Mesodermal cell (in vitro differentiated cells): ENCODE measurements around the gene SPDEF.

Source experiments
- H3K27ac ChIP-seq: 2 replicates; pipeline ENCODE4 v1.7.0; 2013; ENCODE audit warnings: mild to moderate bottlenecking, low read depth, low read length, moderate library complexity; ENCODE audit not compliant: severe bottlenecking
- H3K36me3 ChIP-seq: 2 replicates; pipeline ENCODE4 v1.7.1; 2013; ENCODE audit warnings: mild to moderate bottlenecking, low read length, moderate library complexity; ENCODE audit not compliant: control insufficient read depth, insufficient read depth
- H3K4me1 ChIP-seq: one replicate; pipeline ENCODE4 v1.7.1; 2013; ENCODE audit warnings: mild to moderate bottlenecking, low read length; ENCODE audit not compliant: insufficient read depth, control insufficient read depth, poor library complexity, severe bottlenecking
- H3K4me3 ChIP-seq: 2 replicates; pipeline ENCODE4 v1.7.0; 2013; ENCODE audit warnings: low read length, control low read depth, mild to moderate bottlenecking; ENCODE audit not compliant: insufficient read depth, poor library complexity, severe bottlenecking; ENCODE audit errors: extremely low read depth
- H3K9me3 ChIP-seq: 2 replicates; pipeline ENCODE4 v1.7.1; 2013; ENCODE audit warnings: mild to moderate bottlenecking, low read length, moderate library complexity; ENCODE audit not compliant: control insufficient read depth
- WGBS, 2 experiments: methylation state at CpG; one replicate each; pipeline ENCODE4 v1.1.5; 2013; ENCODE audit warnings: missing lambda C conversion rate in 2 of 2; ENCODE audit not compliant: insufficient coverage in 2 of 2; 5-methylcytosine and 5-hydroxymethylcytosine counted together

The SPDEF gene

DNA sequence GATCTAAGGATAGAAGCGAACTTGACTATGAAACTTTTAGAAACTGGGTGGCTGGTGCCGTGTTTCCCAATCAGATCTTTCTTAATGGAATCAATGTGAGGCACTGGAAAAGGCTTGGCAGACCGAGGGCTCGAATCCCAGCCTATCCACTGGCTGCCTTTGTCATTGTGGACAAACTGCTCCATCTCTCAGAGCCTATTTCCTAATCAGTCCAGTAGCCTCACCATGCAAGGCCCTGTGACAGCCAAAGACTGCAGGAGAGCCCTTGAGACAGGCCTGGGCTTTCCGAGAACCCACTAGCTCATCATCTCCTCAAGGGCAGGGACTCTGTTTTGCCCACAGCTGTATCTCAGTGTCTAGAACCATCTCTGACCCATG is 43.4 kb downstream of the SPDEF start:
- WGBS, 2 experiments, result 88 to 94% methylated on average over 5 of the region's 5 CpGs
- H3K9me3 ChIP-seq, result peaks cover 6% of the 10 kb centered on the region
- no peak overlapping the region for H3K27ac ChIP-seq
- peaks cover 6% of the 10 kb centered on the region for H3K4me1 ChIP-seq
- H3K36me3 ChIP-seq, result no peaks in the 10 kb centered on the region
- no peak overlapping the region for H3K4me3 ChIP-seq

DNA sequence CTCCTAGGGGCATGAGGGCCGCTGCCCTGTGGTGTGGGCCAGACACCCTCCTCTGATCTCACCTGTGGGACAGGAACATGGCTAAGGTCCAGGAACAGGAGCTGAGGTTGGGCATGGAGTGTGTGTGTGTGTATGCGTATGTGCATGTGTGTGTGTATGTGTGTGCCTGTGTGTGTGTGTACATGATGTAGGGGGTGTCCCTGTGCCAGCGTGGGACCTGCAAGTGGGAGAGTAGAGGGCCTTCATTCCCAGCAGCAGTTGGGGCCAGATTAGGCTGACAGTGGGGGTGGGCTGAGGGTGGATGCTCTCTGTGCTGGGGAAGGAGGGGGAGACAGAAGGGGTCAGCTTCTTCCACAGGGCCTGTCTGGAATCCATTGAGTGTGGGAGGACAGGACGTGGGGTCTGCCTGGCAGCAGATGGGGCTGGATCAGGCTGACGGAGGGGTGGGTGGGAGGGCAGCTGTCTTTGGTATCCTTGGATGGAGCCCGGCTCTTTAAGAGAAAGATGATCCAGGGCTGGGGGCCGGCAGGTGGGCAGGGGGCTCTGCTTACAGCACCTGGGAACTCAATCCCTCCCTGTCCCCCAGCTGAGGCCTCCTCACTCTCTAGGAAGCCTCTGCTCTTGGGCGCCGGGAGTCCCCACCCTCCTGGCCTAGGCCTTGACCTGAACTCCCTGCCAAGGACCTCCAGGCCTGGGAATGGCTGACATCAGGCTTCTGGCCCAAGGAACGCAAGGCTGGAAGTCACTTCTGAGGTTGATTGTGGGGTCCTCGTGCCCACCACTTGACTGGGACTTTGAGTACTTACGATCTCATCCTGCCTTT is 44.0 kb downstream of the SPDEF start:
- Histone ChIP-seq H3K4me1 (peaks cover 6% of the 10 kb centered on the region), H3K9me3 (peaks cover 6% of the 10 kb centered on the region), H3K27ac (no peak overlapping the region), H3K36me3 (no peaks in the 10 kb centered on the region), H3K4me3 (no peak overlapping the region)
- 67 to 80% methylated on average over 6 to 8 of the region's 12 CpGs for WGBS, 2 experiments

DNA sequence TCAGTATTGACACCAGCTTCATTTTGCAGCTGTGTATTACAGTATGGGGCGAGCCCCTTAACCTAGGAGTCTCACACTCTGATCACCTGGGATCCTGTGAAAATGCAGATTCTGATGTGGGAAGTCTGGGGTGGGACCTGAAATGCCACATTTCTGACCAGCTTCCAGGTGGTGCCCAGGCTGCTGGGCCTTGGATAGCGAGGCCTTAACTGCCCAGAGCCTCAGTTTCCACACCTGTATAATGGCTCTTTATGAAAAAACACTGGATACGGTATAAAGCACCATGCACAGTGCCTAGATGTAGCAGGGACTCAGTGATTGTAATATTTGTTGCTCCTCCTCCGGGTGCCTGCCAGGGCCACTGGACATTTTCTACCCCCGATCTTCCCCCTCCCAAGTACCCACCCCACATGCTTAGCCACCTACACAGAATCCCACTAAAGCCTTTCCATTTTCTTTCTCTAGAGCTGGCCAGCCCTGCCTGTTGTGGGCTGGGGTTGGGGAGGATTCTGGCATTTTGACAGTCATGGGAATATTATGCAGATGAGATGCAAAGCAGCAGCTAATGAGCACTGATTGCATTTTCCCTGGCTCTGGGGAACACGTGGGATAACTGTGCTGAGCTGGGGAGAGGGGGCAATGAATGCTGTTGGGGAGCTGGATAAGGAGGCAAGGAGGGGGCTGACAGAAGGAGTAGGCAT is 44.8 kb downstream of the SPDEF start:
- H3K4me3 ChIP-seq, result no peak overlapping the region
- peaks cover 6% of the 10 kb centered on the region for H3K9me3 ChIP-seq
- no peaks in the 10 kb centered on the region for H3K36me3 ChIP-seq
- no peak overlapping the region for H3K27ac ChIP-seq
- WGBS, 2 experiments, result 79 to 85% methylated on average over 3 to 5 of the region's 6 CpGs
- peaks cover 6% of the 10 kb centered on the region for H3K4me1 ChIP-seq

DNA sequence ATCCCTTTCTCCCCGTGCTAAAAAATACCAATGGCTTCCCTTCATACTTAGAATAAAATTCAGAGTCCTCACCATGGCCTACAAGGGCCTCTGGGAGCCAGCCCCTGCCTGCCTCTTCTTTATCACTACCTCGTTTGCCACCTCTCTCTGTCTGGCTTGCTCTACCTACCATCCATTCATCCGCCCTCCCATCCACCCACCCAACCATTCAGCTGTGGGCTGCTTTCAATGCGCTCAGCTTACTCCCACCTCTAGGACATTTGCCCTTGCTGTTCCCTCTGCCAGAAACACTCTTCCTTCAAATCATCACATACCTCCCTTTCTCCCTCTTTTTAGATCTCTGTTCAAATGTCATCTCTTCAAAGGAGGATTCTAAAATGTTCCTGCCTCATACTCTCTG is 45.8 kb downstream of the SPDEF start:
- Histone ChIP-seq H3K4me3 (no peak overlapping the region), H3K36me3 (no peaks in the 10 kb centered on the region), H3K4me1 (peaks cover 6% of the 10 kb centered on the region), H3K27ac (no peak overlapping the region), H3K9me3 (peaks cover 6% of the 10 kb centered on the region)
- WGBS, 2 experiments, result 86 to 87% methylated on average over 4 of the region's 4 CpGs

DNA sequence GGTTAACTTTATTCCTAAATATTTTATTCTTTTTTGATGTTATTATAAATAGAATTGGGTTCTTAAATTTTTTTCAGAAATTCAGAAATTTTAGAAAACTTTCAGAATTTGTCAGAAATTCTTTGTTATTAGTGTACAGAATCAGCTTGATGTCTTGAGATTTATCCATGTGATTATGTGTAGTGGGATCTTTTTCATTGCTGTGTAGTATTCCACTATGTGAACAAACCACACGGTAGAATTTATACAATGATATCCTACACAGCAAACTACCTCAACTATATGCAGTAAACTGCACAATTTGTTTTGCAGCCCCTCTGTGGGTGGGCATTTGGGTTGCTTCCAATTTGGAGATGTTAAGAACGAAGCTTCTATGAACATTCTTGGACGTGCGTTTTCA is 46.3 kb downstream of the SPDEF start:
- H3K4me1 ChIP-seq, result peaks cover 1% of the 10 kb centered on the region
- H3K27ac ChIP-seq, result no peak overlapping the region
- H3K4me3 ChIP-seq, result no peak overlapping the region
- no peaks in the 10 kb centered on the region for H3K36me3 ChIP-seq
- H3K9me3 ChIP-seq, result peaks cover 6% of the 10 kb centered on the region
- WGBS, 2 experiments, result 95 to 100% methylated on average over 2 to 3 of the region's 4 CpGs

DNA sequence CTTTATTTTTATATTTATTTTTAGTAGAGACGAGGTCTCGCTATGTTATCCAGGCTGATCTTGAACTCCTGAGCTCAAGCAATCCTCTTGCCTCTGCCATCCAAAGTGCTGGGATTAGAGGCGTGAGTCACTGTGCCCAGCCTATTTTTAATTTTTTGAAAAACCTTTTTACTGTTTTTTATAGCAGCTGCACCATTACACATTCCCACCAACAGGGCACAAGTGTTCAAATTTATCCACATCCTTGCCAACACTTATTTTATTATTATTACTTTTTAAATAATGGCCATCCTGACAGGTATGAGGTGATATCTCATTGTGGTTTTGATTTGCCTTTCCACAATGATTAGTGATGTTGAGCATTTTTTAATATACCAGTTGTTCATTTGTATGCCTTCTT is 47.7 kb downstream of the SPDEF start:
- Histone ChIP-seq H3K4me3 (no peak overlapping the region), H3K27ac (no peak overlapping the region), H3K9me3 (peaks cover 6% of the 10 kb centered on the region), H3K4me1 (no peaks in the 10 kb centered on the region), H3K36me3 (no peaks in the 10 kb centered on the region)
- 93% methylated on average over 2 to 3 of the region's 3 CpGs for WGBS, 2 experiments

DNA sequence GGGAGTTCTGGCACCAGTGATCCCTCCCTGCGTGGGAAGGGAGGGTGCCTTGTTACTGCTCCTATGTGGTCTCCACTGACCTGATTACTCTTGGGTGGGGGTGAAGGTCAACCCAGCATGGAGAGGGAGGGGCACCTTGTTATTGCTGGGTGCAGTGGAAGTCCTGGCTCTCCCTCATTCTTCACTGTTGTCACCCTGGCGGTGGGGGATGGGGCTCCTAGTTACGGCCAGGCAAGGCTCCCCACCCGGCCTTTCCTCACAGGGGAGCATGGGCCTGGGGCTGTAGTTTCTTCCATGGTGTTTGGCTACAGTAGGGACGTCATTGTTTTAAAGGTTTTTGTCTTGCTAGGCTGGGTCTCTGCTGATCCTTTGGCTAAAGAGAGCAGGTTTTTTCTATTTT is 49.4 kb downstream of the SPDEF start:
- H3K27ac ChIP-seq, result no peak overlapping the region
- H3K36me3 ChIP-seq, result no peaks in the 10 kb centered on the region
- no peak overlapping the region for H3K4me3 ChIP-seq
- no peaks in the 10 kb centered on the region for H3K4me1 ChIP-seq
- peaks cover 6% of the 10 kb centered on the region for H3K9me3 ChIP-seq
- WGBS, 2 experiments, result 75 to 81% methylated on average over 3 to 4 of the region's 5 CpGs

DNA sequence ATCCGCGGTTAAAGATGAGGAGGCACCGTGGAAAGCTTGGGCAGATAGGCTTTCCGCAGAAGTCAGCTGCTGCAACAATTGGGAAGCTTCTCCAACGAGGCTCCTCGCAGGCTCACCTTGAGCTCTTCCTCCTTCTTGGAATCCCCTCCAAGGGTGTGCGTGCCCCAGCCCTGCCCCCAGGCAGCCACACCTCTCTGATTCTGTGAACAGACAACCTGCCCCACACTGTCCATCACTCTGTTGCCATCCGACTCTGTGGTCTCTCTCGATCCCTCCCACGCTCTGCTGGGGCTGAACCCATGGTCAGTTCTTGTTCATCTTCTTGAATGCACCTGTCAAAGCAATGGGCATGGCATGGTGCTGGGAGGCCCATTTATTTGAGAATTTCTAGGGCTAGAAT is 58.7 kb downstream of the SPDEF start:
- no peak overlapping the region for H3K27ac ChIP-seq
- H3K9me3 ChIP-seq, result peaks cover 4% of the 10 kb centered on the region
- no peak overlapping the region for H3K4me3 ChIP-seq
- 86 to 89% methylated on average over 6 to 10 of the region's 10 CpGs for WGBS, 2 experiments
- H3K36me3 ChIP-seq, result no peaks in the 10 kb centered on the region
- H3K4me1 ChIP-seq, result no peaks in the 10 kb centered on the region

DNA sequence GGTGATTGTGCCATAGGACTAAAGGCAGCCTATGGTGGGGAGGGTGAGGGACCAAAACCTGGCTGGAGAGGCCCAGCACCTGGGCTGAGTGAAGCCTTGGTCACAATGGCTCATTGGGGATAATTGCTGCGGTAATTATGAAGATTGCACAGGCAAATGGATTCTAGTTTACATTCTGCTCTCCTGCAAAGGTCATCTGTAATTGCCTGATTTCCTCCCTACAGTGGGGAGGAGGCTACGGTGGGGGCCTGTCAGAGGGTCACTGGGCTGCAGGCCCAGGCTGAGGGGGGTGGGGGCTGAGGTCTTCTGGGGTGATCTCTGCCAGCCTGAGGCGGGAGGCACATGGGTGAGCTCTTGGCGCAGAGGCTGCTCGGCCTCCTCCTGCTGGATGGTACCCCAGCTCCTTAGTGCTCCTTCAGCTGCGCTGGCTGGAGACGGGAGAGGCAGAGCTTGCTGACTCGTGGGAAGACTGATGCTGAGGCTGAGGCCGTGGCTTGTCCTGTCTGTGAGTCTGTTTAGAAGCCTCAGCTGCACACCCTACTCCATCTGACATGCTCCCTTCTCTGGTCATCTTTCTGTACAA is 59.9 kb downstream of the SPDEF start:
- 70 to 74% methylated on average over 7 to 9 of the region's 9 CpGs for WGBS, 2 experiments
- H3K36me3 ChIP-seq, result no peaks in the 10 kb centered on the region
- no peak overlapping the region for H3K27ac ChIP-seq
- peaks cover 3% of the 10 kb centered on the region for H3K4me1 ChIP-seq
- H3K4me3 ChIP-seq, result no peak overlapping the region
- H3K9me3 ChIP-seq, result peaks cover 4% of the 10 kb centered on the region

DNA sequence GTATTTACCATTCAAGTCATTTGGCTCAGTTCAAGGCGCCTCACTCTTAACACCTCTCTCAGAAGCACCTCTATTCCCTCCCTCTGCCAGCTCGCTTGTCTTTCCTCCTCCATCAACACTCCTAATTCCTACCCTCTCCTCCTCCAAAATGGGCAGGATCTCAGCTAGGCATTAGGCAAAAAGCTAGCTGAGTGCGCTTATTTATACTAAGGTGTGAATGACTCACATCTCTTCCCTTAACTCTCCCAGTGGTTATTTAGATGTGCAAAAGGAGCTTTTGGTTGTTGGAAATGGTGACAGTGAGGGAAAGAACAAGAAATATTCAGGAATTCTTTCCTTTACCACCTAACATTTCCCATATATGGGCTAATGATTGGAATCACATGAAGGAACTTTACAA is 61.2 kb downstream of the SPDEF start:
- H3K4me1 ChIP-seq, result peaks cover 7% of the 10 kb centered on the region
- H3K9me3 ChIP-seq, result peaks cover 3% of the 10 kb centered on the region
- WGBS, 2 experiments, result 88 to 100% methylated on average over 1 to 2 of the region's 3 CpGs
- H3K36me3 ChIP-seq, result no peaks in the 10 kb centered on the region
- no peak overlapping the region for H3K27ac ChIP-seq
- H3K4me3 ChIP-seq, result no peak overlapping the region

DNA sequence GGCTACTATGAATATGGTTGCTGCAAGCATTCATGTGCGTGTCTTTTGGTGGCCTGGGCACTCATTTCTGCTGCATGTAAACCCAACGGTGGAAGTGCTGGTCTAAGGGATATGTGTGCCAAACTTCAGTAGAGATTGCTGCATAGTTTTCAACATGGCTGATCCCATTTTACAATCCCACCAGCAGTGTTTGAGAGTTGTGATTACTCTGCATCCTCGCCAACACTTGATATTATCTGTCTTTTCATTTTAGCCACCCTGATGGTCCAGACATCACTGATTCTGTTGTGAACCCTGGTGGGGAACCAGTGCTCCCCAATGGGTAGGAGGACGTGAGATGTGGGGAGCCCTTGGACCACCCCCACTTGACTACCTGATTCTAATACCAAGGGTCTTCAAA is 62.8 kb downstream of the SPDEF start:
- Histone ChIP-seq H3K9me3 (no peaks in the 10 kb centered on the region), H3K27ac (no peak overlapping the region), H3K36me3 (no peaks in the 10 kb centered on the region), H3K4me3 (no peak overlapping the region), H3K4me1 (peaks cover 7% of the 10 kb centered on the region)
- 97 to 100% methylated on average over 2 to 3 of the region's 4 CpGs for WGBS, 2 experiments
